Measurements from ENCODE around the gene SUGP2. TPM values are rescaled to one million over a fixed set of nuclear protein-coding genes. Genes with fewer than 3 reads are reported as not detected.

Gene SUGP2
- total RNA-seq: 10 to 100 TPM; 76.6 to 80.7 TPM

- POLR2A ChIA-PET: no interaction called here
These were observed at the start of gene SUGP2, which contains the start of gene ARMC6 for GRCh38 chr19:19033426-19034203. SUGP2 (minus strand) TSS chr19:19033517; CDS start chr19:19031071, 2,446 bp downstream. ARMC6 (plus strand) TSS chr19:19033603; CDS start chr19:19034210, 607 bp downstream.

GRCh38 chr19:19081642-19082151 lies 48.4 kb upstream of the SUGP2 start:
- POLR2A ChIA-PET: no interaction called here
- CTCF ChIA-PET: no interaction called here

More at GRCh38 chr19:19033426-19034203, at the start of gene SUGP2, which contains the start of gene ARMC6:
- CTCF ChIA-PET: no interaction called here

GRCh38 chr19:19079571-19079970 lies 46.3 kb upstream of the SUGP2 start:
- CTCF ChIA-PET: no interaction called here
- POLR2A ChIA-PET: no interaction called here

GRCh38 chr19:19078801-19079200 lies 45.5 kb upstream of the SUGP2 start:
- ChIA-PET POLR2A (no interaction called here), CTCF (no interaction called here)

GRCh38 chr19:19077103-19077502 lies 43.8 kb upstream of the SUGP2 start:
- POLR2A ChIA-PET: interaction anchor here (0.5 kb wide), 1 partner anchor 104 kb away, joined by 4 read pairs; no protein-coding TSS in a partner anchor
- CTCF ChIA-PET: interaction anchor here (0.7 to 1.2 kb wide), 2 partner anchors 11 to 12 kb away, joined by 3 to 5 read pairs; no protein-coding TSS in a partner anchor

- CTCF ChIA-PET: interaction anchor here (0.7 to 1.2 kb wide), 2 partner anchors 12 kb away, joined by 3 to 5 read pairs; no protein-coding TSS in a partner anchor
- POLR2A ChIA-PET: interaction anchor here (0.5 kb wide), 1 partner anchor 104 kb away, joined by 4 read pairs; no protein-coding TSS in a partner anchor
These were observed 43.2 kb upstream of the SUGP2 start for GRCh38 chr19:19076476-19076875.

GRCh38 chr19:19075126-19075525 lies 41.8 kb upstream of the SUGP2 start:
- ChIA-PET CTCF (interaction anchor here (1.0 kb wide), 1 partner anchor 12 kb away, joined by 4 read pairs; the partner anchor contains the start of gene SLC25A42), POLR2A (no interaction called here)

GRCh38 chr19:19074196-19074882 lies 41.0 kb upstream of the SUGP2 start:
- ChIA-PET CTCF (interaction anchor here (1.0 kb wide), 1 partner anchor 11 kb away, joined by 4 read pairs; the partner anchor contains the start of gene SLC25A42), POLR2A (no interaction called here)

GRCh38 chr19:19071897-19072296 lies 38.6 kb upstream of the SUGP2 start:
- CTCF ChIA-PET: no interaction called here
- POLR2A ChIA-PET: interaction anchor here (0.7 kb wide), 1 partner anchor 10 kb away, joined by 5 read pairs; no protein-coding TSS in a partner anchor

- POLR2A ChIA-PET: interaction anchor here (0.7 kb wide), 1 partner anchor 255 kb away, joined by 3 read pairs; no protein-coding TSS in a partner anchor
- CTCF ChIA-PET: no interaction called here
These were observed 35.6 kb upstream of the SUGP2 start for GRCh38 chr19:19068659-19069654.

GRCh38 chr19:19067276-19068072 lies 34.2 kb upstream of the SUGP2 start:
- POLR2A ChIA-PET: interaction anchor here (0.6 kb wide), 1 partner anchor 548 kb away, joined by 7 read pairs; no protein-coding TSS in a partner anchor
- CTCF ChIA-PET: no interaction called here

GRCh38 chr19:19064811-19065745 lies 31.8 kb upstream of the SUGP2 start:
- CTCF ChIA-PET: interaction anchor here (0.6 to 1.5 kb wide), 3 partner anchors 11 to 946 kb away, joined by 3 to 5 read pairs (median 4); no protein-coding TSS in a partner anchor
- POLR2A ChIA-PET: interaction anchor here (0.5 to 0.6 kb wide), 2 partner anchors 71 to 391 kb away, joined by 3 to 6 read pairs; no protein-coding TSS in a partner anchor

- CTCF ChIA-PET: interaction anchor here (0.7 to 1.6 kb wide), 4 partner anchors 11 to 945 kb away, joined by 3 to 5 read pairs (median 4); no protein-coding TSS in a partner anchor
- POLR2A ChIA-PET: no interaction called here
These were observed 30.9 kb upstream of the SUGP2 start for GRCh38 chr19:19064098-19064722.

GRCh38 chr19:19063183-19064097 lies 30.1 kb upstream of the SUGP2 start, which contains the start of gene SLC25A42:
SLC25A42 (plus strand) TSS chr19:19063994; CDS start chr19:19096125, 32,131 bp downstream.
- ChIA-PET CTCF (interaction anchor here (0.8 to 1.6 kb wide), 3 partner anchors 11 to 204 kb away, joined by 3 to 4 read pairs (median 3); no protein-coding TSS in a partner anchor), POLR2A (no interaction called here)
